IMR-90 (cell line): ENCODE measurements around the gene SMKR1. TPM values are rescaled to one million over a fixed set of nuclear protein-coding genes. Genes with fewer than 3 reads are reported as not detected.

ENCODE experiments used
- ATAC-seq: fragments of 200-7000 bp; cut with Tn5 transposase; 2 replicates; pipeline ENCODE4 v1.9.1; 2020; ENCODE audit warnings: low read depth, mild to moderate bottlenecking, moderate library complexity
- BruUV-seq: library from RNA; stranded (reverse); fragments of 400-500 nt; replicated peaks from 2 replicates; lab custom pipeline; 2021; lab: Mats Ljungman, UMichigan
- CTCF ChIA-PET: fragments of 300-600 bp; formaldehyde crosslinking; extraction: SDS; loops from one replicate; lab custom pipeline; 2021; ENCODE audit warnings: antibody characterized with exemption; lab: Yijun Ruan, JAX
- POLR2A ChIA-PET: fragments of 300-600 bp; sonication (Branson Sonifier 250); formaldehyde crosslinking; loops from one replicate; lab custom pipeline; 2022; ENCODE audit warnings: antibody characterized with exemption; ENCODE audit not compliant: unreplicated experiment; lab: Charles Lee
- DNase-seq: peaks from one replicate; pipeline ENCODE4 v3.0.0; 2013
- H2AFZ ChIP-seq: replicated peaks from 2 replicates; pipeline ENCODE3; 2013; ENCODE audit warnings: low read length, mild to moderate bottlenecking; ENCODE audit not compliant: poor library complexity
- H2AK5ac ChIP-seq: 2 replicates; pipeline ENCODE4 v1.6.1; 2013; ENCODE audit warnings: low read depth, low read length, inconsistent platforms
- H2AK9ac ChIP-seq: replicated peaks from 2 replicates; pipeline ENCODE3; 2013; ENCODE audit warnings: mild to moderate bottlenecking, low read depth, low read length, moderate library complexity; ENCODE audit not compliant: poor library complexity
- H2BK120ac ChIP-seq: 2 replicates; pipeline ENCODE4 v1.6.1; 2013; ENCODE audit warnings: low read depth, low read length, inconsistent platforms
- H2BK15ac ChIP-seq: 3 replicates; pipeline ENCODE4 v1.6.1; 2013; ENCODE audit warnings: low read depth, low read length, inconsistent platforms
- H2BK20ac ChIP-seq: 2 replicates; pipeline ENCODE4 v1.6.1; 2013; ENCODE audit warnings: low read depth, mild to moderate bottlenecking, inconsistent platforms, low read length, moderate library complexity
- H2BK5ac ChIP-seq: 2 replicates; pipeline ENCODE4 v1.6.1; 2013; ENCODE audit warnings: mild to moderate bottlenecking, low read depth, low read length, inconsistent platforms; ENCODE audit not compliant: poor library complexity, severe bottlenecking
- H3K14ac ChIP-seq: replicated peaks from 2 replicates; pipeline ENCODE4 v1.6.1; 2013; ENCODE audit warnings: low read depth, low read length, inconsistent platforms
- H3K18ac ChIP-seq: 2 replicates; pipeline ENCODE4 v1.6.1; 2013; ENCODE audit warnings: low read depth, low read length, control low read depth
- H3K23ac ChIP-seq: 2 replicates; pipeline ENCODE4 v1.6.1; 2013; ENCODE audit warnings: low read depth, low read length, inconsistent platforms
- H3K27ac ChIP-seq: 2 replicates; pipeline ENCODE4 v1.5.1; 2013; ENCODE audit warnings: mild to moderate bottlenecking, control low read depth, low read length; ENCODE audit not compliant: insufficient read depth
- H3K27me3 ChIP-seq: 2 replicates; pipeline ENCODE4 v1.6.1; 2013; ENCODE audit warnings: low read length; ENCODE audit not compliant: control insufficient read depth, insufficient read depth
- H3K36me3 ChIP-seq: 2 replicates; pipeline ENCODE4 v1.6.1; 2013; ENCODE audit warnings: low read length, mixed read lengths; ENCODE audit not compliant: control insufficient read depth, insufficient read depth
- H3K4ac ChIP-seq: 2 replicates; pipeline ENCODE4 v1.6.1; 2013; ENCODE audit warnings: low read depth, low read length, inconsistent platforms
- H3K4me1 ChIP-seq: 2 replicates; pipeline ENCODE4 v1.6.1; 2013; ENCODE audit warnings: low read length, mixed read lengths; ENCODE audit not compliant: control insufficient read depth, insufficient read depth
- H3K4me2 ChIP-seq: 2 replicates; pipeline ENCODE4 v1.6.1; 2013; ENCODE audit warnings: low read depth, mild to moderate bottlenecking, control low read depth, low read length, moderate library complexity
- H3K4me3 ChIP-seq: 2 replicates; pipeline ENCODE4 v1.5.1; 2013; ENCODE audit warnings: low read depth, mild to moderate bottlenecking, control low read depth, low read length, moderate library complexity; ENCODE audit not compliant: insufficient read depth
- H3K56ac ChIP-seq: 2 replicates; pipeline ENCODE4 v1.6.1; 2013; ENCODE audit warnings: low read length, inconsistent platforms; ENCODE audit not compliant: insufficient read depth; ENCODE audit errors: extremely low read depth
- H3K79me1 ChIP-seq, 2 experiments: 2 replicates each; pipeline ENCODE4 v1.6.1; 2013; ENCODE audit warnings: low read length in 2 of 2, inconsistent platforms in 1 of 2, low read depth in 1 of 2
- H3K9ac ChIP-seq: 2 replicates; pipeline ENCODE4 v1.6.1; 2013; ENCODE audit warnings: low read depth, low read length, control low read depth
- H3K9me1 ChIP-seq: 2 replicates; pipeline ENCODE4 v1.6.1; 2013; ENCODE audit warnings: low read length, inconsistent platforms; ENCODE audit not compliant: insufficient read depth
- H3K9me3 ChIP-seq: 2 replicates; pipeline ENCODE4 v1.6.1; 2013; ENCODE audit warnings: low read length; ENCODE audit not compliant: control insufficient read depth, insufficient read depth
- H4K20me1 ChIP-seq: 2 replicates; pipeline ENCODE4 v1.6.1; 2013; ENCODE audit warnings: low read length, inconsistent platforms; ENCODE audit not compliant: insufficient read depth
- H4K5ac ChIP-seq: 2 replicates; pipeline ENCODE4 v1.6.1; 2013; ENCODE audit warnings: mild to moderate bottlenecking, low read depth, low read length, control low read depth
- H4K8ac ChIP-seq, 2 experiments: 2 replicates each; pipeline ENCODE4 v1.6.1; 2013; ENCODE audit warnings: low read depth in 2 of 2, low read length in 2 of 2, control low read depth in 1 of 2, inconsistent platforms in 1 of 2
- H4K91ac ChIP-seq: 2 replicates; pipeline ENCODE4 v1.6.1; 2013; ENCODE audit warnings: low read depth, low read length, inconsistent platforms; ENCODE audit not compliant: insufficient read depth
- BHLHE40 ChIP-seq: fragments of 150-350 bp; IDR thresholded peaks from 2 replicates; pipeline ENCODE4 v1.6.1; 2016; ENCODE audit warnings: mild to moderate bottlenecking, low read depth, low read length
- MXI1 ChIP-seq: IDR thresholded peaks from 2 replicates; pipeline ENCODE4 v1.6.1; 2012; ENCODE audit warnings: low read depth, mild to moderate bottlenecking, low read length, moderate library complexity, borderline replicate concordance
- RCOR1 ChIP-seq: IDR thresholded peaks from 2 replicates; pipeline ENCODE4 v1.6.1; 2012; ENCODE audit warnings: mild to moderate bottlenecking, low read length, improper control_type of control experiment; ENCODE audit not compliant: insufficient replicate concordance
- WGBS, 2 experiments: methylation state at CpG; one replicate each; pipeline versions ENCODE4 v1.1.5 to v1.1.7; 2013; ENCODE audit warnings: missing lambda C conversion rate in 2 of 2; ENCODE audit not compliant: insufficient read length in 1 of 2; ENCODE audit errors: extremely low coverage in 2 of 2; 5-methylcytosine and 5-hydroxymethylcytosine counted together
- dilution Hi-C: fragments of 300-500 bp; cut with HindIII; formaldehyde crosslinking; loops from one replicate; pipeline ENCODE4 v1.14.3; 2018; ENCODE audit warnings: low sequenced_read_pairs; ENCODE audit not compliant: unreplicated experiment
- in situ Hi-C: fragments of 300-500 bp; cut with MboI; formaldehyde crosslinking; loops from 3 replicates; pipeline ENCODE4 v1.14.3; 2019; ENCODE audit warnings: low sequenced_read_pairs, inconsistent platforms, mixed read lengths
- intact Hi-C: fragments of 100-400 bp; cut with micrococcal nuclease; formaldehyde crosslinking; loops from 2 replicates; pipeline ENCODE4 v1.10.0; 2022
- polyA plus RNA-seq, 3 experiments: library from polyadenylated mRNA; depleted of rRNA; stranded (reverse); fragments of >200 nt; gene quantifications; 2 replicates each; pipeline ENCODE4 v1.2.3, GENCODE V29; 2012; ENCODE audit warnings: low replicate concordance in 1 of 3
- total RNA-seq: library from RNA; depleted of rRNA; stranded (reverse); fragments of >200 nt; gene quantifications from 2 replicates; pipeline ENCODE4 v1.2.3, GENCODE V29; 2012

Gene SMKR1
- total and polyA plus RNA-seq, 2 of the 4 experiments (the other 2 are of a cell fraction), result 0.26 TPM; not detected in 1

DNA sequence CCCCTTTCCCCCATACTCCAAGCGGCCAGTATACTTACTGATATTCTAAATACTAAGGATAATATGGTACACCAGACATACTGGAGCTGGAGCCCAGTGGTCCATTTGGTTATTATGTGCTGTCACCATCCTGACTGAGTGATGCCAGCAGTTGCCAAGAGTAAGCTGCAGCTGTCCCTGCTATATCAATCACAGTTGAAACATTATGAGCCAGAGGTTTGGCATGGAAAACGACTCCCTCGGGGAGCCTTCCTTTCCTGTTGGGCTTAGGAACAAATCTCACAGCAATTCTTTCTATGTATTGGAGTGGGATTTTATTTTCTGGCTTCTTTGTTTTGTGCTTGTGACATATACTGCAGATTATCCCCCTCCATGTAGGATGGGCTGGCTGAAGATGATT lies 35.5 kb upstream of the SMKR1 start:
- Histone ChIP-seq H3K79me1 (no peaks in the 10 kb centered on the region), H3K56ac (no peak overlapping the region), H3K4me3 (no peak overlapping the region), H4K91ac (no peak overlapping the region), H4K8ac (no peak overlapping the region), H2AFZ (no peak overlapping the region), H2BK5ac (no peak overlapping the region), H3K18ac (no peak overlapping the region), H3K14ac (no peak overlapping the region), H4K20me1 (no peaks in the 10 kb centered on the region), H3K23ac (no peak overlapping the region), H3K4ac (no peak overlapping the region), H2BK15ac (no peak overlapping the region), H2BK120ac (no peak overlapping the region), H3K27me3 (no peaks in the 10 kb centered on the region), H2AK9ac (no peak overlapping the region), H3K9me1 (no peaks in the 10 kb centered on the region; the same call in 1 of the 2 replicates), H2BK20ac (no peak overlapping the region), H3K9ac (no peak overlapping the region), H4K5ac (no peak overlapping the region), H3K9me3 (no peaks in the 10 kb centered on the region), H3K36me3 (no peaks in the 10 kb centered on the region; the same call in 1 of the 2 replicates), H3K4me1 (peaks cover 1% of the 10 kb centered on the region; the same call in 1 of the 2 replicates), H3K4me2 (no peak overlapping the region), H2AK5ac (no peak overlapping the region), H3K27ac (no peak overlapping the region)
- ChIA-PET POLR2A (no interaction called here), CTCF (interaction anchor here (4.1 kb wide), 1 partner anchor 99 kb away, joined by 16 read pairs; no protein-coding TSS in a partner anchor)
- no CpG with 5 or more reads among the region's 3 CpGs for WGBS, 2 experiments
- dilution Hi-C loops (no loop called here), intact Hi-C loops (no loop called here), in situ Hi-C loops (no loop called here)
- no peak for TF ChIP-seq MXI1
- no peak for TF ChIP-seq BHLHE40
- TF ChIP-seq RCOR1, result no peak
- DNase-seq (no peak), ATAC-seq (no peak)
- no TSS peak for BruUV-seq
